HL-60/S4 treated with retinoic acid at 250 ng/mL for 4 days and 3 days (cell line): ENCODE data around the gene ANKUB1.

Source experiments
- in situ Hi-C: fragments of 300-500 bp; cut with MboI; formaldehyde crosslinking; loops from 2 replicates; pipeline ENCODE4 v1.7.0; 2022; ENCODE audit warnings: low sequenced_read_pairs

ANKUB1 gene

GRCh38 chr3:149809699-149810098 lies 17.3 kb upstream of the ANKUB1 start:
- in situ Hi-C loops = no loop called here

GRCh38 chr3:149808209-149808829 lies 16.0 kb upstream of the ANKUB1 start:
- in situ Hi-C loops = no loop called here

GRCh38 chr3:149806171-149806778 lies 13.9 kb upstream of the ANKUB1 start:
- in situ Hi-C loops = no loop called here

- in situ Hi-C loops = no loop called here
Measured at GRCh38 chr3:149801639-149802038, 9.3 kb upstream of the ANKUB1 start.

GRCh38 chr3:149801195-149801594 lies 8.8 kb upstream of the ANKUB1 start:
- in situ Hi-C loops = no loop called here

- in situ Hi-C loops = no loop called here
Measured at GRCh38 chr3:149800693-149801092, 8.3 kb upstream of the ANKUB1 start.

GRCh38 chr3:149796026-149796425 lies 3.7 kb upstream of the ANKUB1 start:
- in situ Hi-C loops = no loop called here

GRCh38 chr3:149790698-149791097 lies 1.7 kb downstream of the ANKUB1 start:
- in situ Hi-C loops = no loop called here

- in situ Hi-C loops = no loop called here
Measured at GRCh38 chr3:149790268-149790667, 2.1 kb downstream of the ANKUB1 start.

GRCh38 chr3:149784064-149784704 lies 8.2 kb downstream of the ANKUB1 start:
- in situ Hi-C loops = no loop called here

GRCh38 chr3:149783576-149783975 lies 8.8 kb downstream of the ANKUB1 start:
- in situ Hi-C loops = no loop called here

GRCh38 chr3:149781741-149782140 lies 10.6 kb downstream of the ANKUB1 start:
- in situ Hi-C loops = no loop called here

GRCh38 chr3:149781211-149781610 lies 11.1 kb downstream of the ANKUB1 start:
- in situ Hi-C loops = no loop called here

- in situ Hi-C loops = no loop called here
Measured at GRCh38 chr3:149777414-149778214, 14.7 kb downstream of the ANKUB1 start.

- in situ Hi-C loops = no loop called here
Measured at GRCh38 chr3:149776170-149776569, 16.2 kb downstream of the ANKUB1 start.

GRCh38 chr3:149772861-149773260 lies 19.5 kb downstream of the ANKUB1 start:
- in situ Hi-C loops = no loop called here

- in situ Hi-C loops = no loop called here
Measured at GRCh38 chr3:149771652-149772271, 20.6 kb downstream of the ANKUB1 start.

- in situ Hi-C loops = no loop called here
Measured at GRCh38 chr3:149770246-149770645, 22.1 kb downstream of the ANKUB1 start.

GRCh38 chr3:149768704-149769103 lies 23.6 kb downstream of the ANKUB1 start:
- in situ Hi-C loops = no loop called here

GRCh38 chr3:149767720-149768119 lies 24.6 kb downstream of the ANKUB1 start:
- in situ Hi-C loops = no loop called here

GRCh38 chr3:149765762-149766334 lies 26.5 kb downstream of the ANKUB1 start:
- in situ Hi-C loops = no loop called here
